GM18520 (cell line): Measurements from ENCODE around the gene SLC5A8.

ENCODE experiments used
- ATAC-seq: cut with Tn5 transposase; IDR thresholded peaks from one replicate; pipeline ENCODE4 v1.9.1; 2021; ENCODE audit not compliant: unreplicated experiment

Gene SLC5A8

GRCh38 chr12:101209319-101210302, at the start of gene SLC5A8:
Gene SLC5A8 (minus strand): TSS chr12:101210238. CDS start chr12:101209848, 390 bp downstream.
- no peak for ATAC-seq

GRCh38 chr12:101257357-101257756, 47.3 kb upstream of the SLC5A8 start:
- no peak for ATAC-seq

- no peak for ATAC-seq
These were observed 46.2 kb upstream of the SLC5A8 start for GRCh38 chr12:101256266-101256665.

GRCh38 chr12:101243616-101244015, 33.6 kb upstream of the SLC5A8 start:
- no peak for ATAC-seq

- ATAC-seq, result no peak
These were observed 33.0 kb upstream of the SLC5A8 start for GRCh38 chr12:101243074-101243473.

- no peak for ATAC-seq
These were observed 28.8 kb upstream of the SLC5A8 start for GRCh38 chr12:101238800-101239329.

- ATAC-seq, result no peak
These were observed 28.3 kb upstream of the SLC5A8 start for GRCh38 chr12:101238306-101238705.

- no peak for ATAC-seq
These were observed 25.6 kb upstream of the SLC5A8 start for GRCh38 chr12:101235686-101236085.

GRCh38 chr12:101231636-101232035, 21.6 kb upstream of the SLC5A8 start:
- ATAC-seq, result no peak

GRCh38 chr12:101230547-101230946, 20.5 kb upstream of the SLC5A8 start:
- no peak for ATAC-seq

GRCh38 chr12:101229841-101230241, 19.8 kb upstream of the SLC5A8 start:
- ATAC-seq, result no peak

- ATAC-seq, result no peak
These were observed 11.3 kb upstream of the SLC5A8 start for GRCh38 chr12:101221301-101221700.

GRCh38 chr12:101216810-101217209, 6.8 kb upstream of the SLC5A8 start:
- no peak for ATAC-seq

GRCh38 chr12:101207086-101207780, 2.8 kb downstream of the SLC5A8 start:
- no peak for ATAC-seq

GRCh38 chr12:101204602-101205304, 5.3 kb downstream of the SLC5A8 start:
- no peak for ATAC-seq

- no peak for ATAC-seq
These were observed 9.2 kb downstream of the SLC5A8 start for GRCh38 chr12:101200824-101201223.

GRCh38 chr12:101200145-101200544, 9.9 kb downstream of the SLC5A8 start:
- no peak for ATAC-seq

- ATAC-seq, result no peak
These were observed 23.7 kb downstream of the SLC5A8 start for GRCh38 chr12:101186291-101186690.

- ATAC-seq, result no peak
These were observed 28.3 kb downstream of the SLC5A8 start for GRCh38 chr12:101181776-101182175.

GRCh38 chr12:101174541-101174940, 35.5 kb downstream of the SLC5A8 start:
- no peak for ATAC-seq

- ATAC-seq, result no peak
These were observed 36.8 kb downstream of the SLC5A8 start for GRCh38 chr12:101173197-101173749.
